Neural crest cell (in vitro differentiated cells): Measurements from ENCODE around the gene JSRP1. TPM values are rescaled to one million over a fixed set of nuclear protein-coding genes. Genes with fewer than 3 reads are reported as not detected.

Experiments used
- DNase-seq: peaks from one replicate; pipeline ENCODE4 v3.0.0; 2021; ENCODE audit warnings: low read depth, mixed read lengths, low spot score
- H3K27ac Mint-ChIP-seq: one replicate; pipeline ENCODE4 v1.8.0; 2021; ENCODE audit warnings: mild to moderate bottlenecking, mixed read lengths; ENCODE audit not compliant: unreplicated experiment
- H3K27me3 Mint-ChIP-seq: 2 replicates; pipeline ENCODE4 v1.8.0; 2021; ENCODE audit warnings: low read depth, mild to moderate bottlenecking, mixed read lengths
- H3K36me3 Mint-ChIP-seq: 2 replicates; pipeline ENCODE4 v1.8.0; 2021; ENCODE audit warnings: low read depth, mild to moderate bottlenecking, mixed read lengths
- H3K4me1 Mint-ChIP-seq: 2 replicates; pipeline ENCODE4 v1.8.0; 2021; ENCODE audit warnings: mixed read lengths
- H3K4me3 Mint-ChIP-seq: one replicate; pipeline ENCODE4 v1.8.0; 2021; ENCODE audit warnings: mild to moderate bottlenecking, mixed read lengths
- H3K9me3 Mint-ChIP-seq: 2 replicates; pipeline ENCODE4 v1.8.0; 2021; ENCODE audit warnings: mixed read lengths
- CTCF ChIP-seq: fragments of 200-600 bp; sonication (generic); conservative IDR thresholded peaks from 2 replicates; pipeline ENCODE4 v1.5.0; 2021; ENCODE audit warnings: antibody characterized with exemption, mild to moderate bottlenecking
- total RNA-seq: library from RNA; stranded (reverse); gene quantifications from 2 replicates; pipeline ENCODE4 v1.2.1, GENCODE V29; 2021

JSRP1 gene
- total RNA-seq, 1 donor from 2014 or later: 0.40 TPM

- H3K9me3 Mint-ChIP-seq: no peaks in the 10 kb centered on the region
- H3K4me3 Mint-ChIP-seq: peak overlapping the region; percentile 77
- peaks cover 12% of the 10 kb centered on the region for H3K36me3 Mint-ChIP-seq
- no peak for DNase-seq
- TF ChIP-seq CTCF: no peak
- H3K4me1 Mint-ChIP-seq: peaks cover 25% of the 10 kb centered on the region
- H3K27ac Mint-ChIP-seq: peak overlapping the region; percentile 67
- peaks cover 10% of the 10 kb centered on the region for H3K27me3 Mint-ChIP-seq
Measured at GRCh38 chr19:2274185-2274711, 18.0 kb upstream of the JSRP1 start.

GRCh38 chr19:2273356-2274184 is 17.4 kb upstream of the JSRP1 start:
- Mint-ChIP-seq H3K4me3 (peak overlapping the region; percentile 77), H3K36me3 (peaks cover 12% of the 10 kb centered on the region), H3K27ac (peak overlapping the region; percentile 67), H3K9me3 (no peaks in the 10 kb centered on the region), H3K4me1 (peaks cover 27% of the 10 kb centered on the region), H3K27me3 (peaks cover 10% of the 10 kb centered on the region)
- peak; percentile 94 for DNase-seq
- TF ChIP-seq CTCF: peak; percentile 98

GRCh38 chr19:2271234-2272103 is 15.3 kb upstream of the JSRP1 start:
- peaks cover 10% of the 10 kb centered on the region for H3K27me3 Mint-ChIP-seq
- H3K36me3 Mint-ChIP-seq: peaks cover 12% of the 10 kb centered on the region
- peak overlapping the region; percentile 63 for H3K27ac Mint-ChIP-seq
- H3K9me3 Mint-ChIP-seq: no peaks in the 10 kb centered on the region
- DNase-seq: no peak
- peak overlapping the region; percentile 93 for H3K4me3 Mint-ChIP-seq
- TF ChIP-seq CTCF: no peak
- peaks cover 30% of the 10 kb centered on the region for H3K4me1 Mint-ChIP-seq

DNA sequence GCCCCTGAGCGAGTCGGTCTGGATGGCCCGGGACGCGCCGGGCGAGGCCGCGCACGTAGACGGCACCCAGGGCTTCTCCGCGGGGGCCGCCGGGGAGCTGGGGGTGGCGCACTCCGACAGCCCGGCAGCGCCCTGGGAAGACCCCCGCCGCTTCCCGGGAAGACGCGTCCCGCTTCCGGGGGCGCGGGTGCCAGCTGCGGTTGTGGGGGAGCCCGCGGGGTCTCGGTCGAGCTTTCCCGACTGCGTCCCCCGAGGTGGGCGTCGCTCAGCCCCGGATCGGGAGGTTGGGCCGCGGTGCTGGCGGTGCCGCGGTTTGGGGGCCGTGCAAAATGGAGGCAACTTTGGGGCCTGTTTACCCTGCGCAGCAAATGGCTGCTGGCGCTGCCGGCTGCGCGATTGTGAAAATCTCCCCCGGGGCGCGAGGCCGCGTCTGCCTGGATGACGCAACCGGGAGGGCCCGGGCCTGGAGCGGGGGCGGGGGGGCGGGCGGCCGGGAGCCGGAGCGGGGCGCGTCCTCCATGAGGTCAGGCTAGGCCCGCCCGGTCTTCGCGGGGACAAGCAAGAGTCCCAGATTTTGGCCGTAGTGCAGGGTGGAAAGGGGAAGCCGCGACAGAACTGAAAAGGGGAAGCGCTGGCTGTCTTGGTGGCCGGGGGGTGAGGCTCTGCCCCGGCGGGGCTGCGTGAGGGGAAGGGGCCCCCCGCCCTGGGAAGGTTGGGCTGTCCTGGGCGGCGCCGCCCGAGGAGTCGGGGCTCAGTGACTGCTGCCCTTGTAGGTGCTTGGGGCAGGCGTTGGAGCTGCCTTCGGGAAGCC is 14.4 kb upstream of the JSRP1 start:
- Mint-ChIP-seq H3K4me1 (peaks cover 30% of the 10 kb centered on the region), H3K4me3 (peak overlapping the region; percentile 93), H3K36me3 (peaks cover 12% of the 10 kb centered on the region), H3K27ac (no peak overlapping the region), H3K27me3 (peaks cover 10% of the 10 kb centered on the region), H3K9me3 (no peaks in the 10 kb centered on the region)
- no peak for TF ChIP-seq CTCF
- peak; percentile 48 for DNase-seq

- H3K27ac Mint-ChIP-seq: peak overlapping the region; percentile 71
- no peak for DNase-seq
- peaks cover 27% of the 10 kb centered on the region for H3K4me1 Mint-ChIP-seq
- H3K27me3 Mint-ChIP-seq: peaks cover 8% of the 10 kb centered on the region
- H3K4me3 Mint-ChIP-seq: peak overlapping the region; percentile 94
- peaks cover 11% of the 10 kb centered on the region for H3K36me3 Mint-ChIP-seq
- no peak for TF ChIP-seq CTCF
- H3K9me3 Mint-ChIP-seq: no peaks in the 10 kb centered on the region
Measured at GRCh38 chr19:2270157-2270422, 13.9 kb upstream of the JSRP1 start.
